HL-60/S4 (cell line): ENCODE measurements around the gene SLC5A10.
"Not testable (repeated sequence)": the region's sequence is repeated elsewhere in the genome, so short reads cannot be mapped to it uniquely, and the experiment has no call there.

Experiments used
- in situ Hi-C: fragments of 300-500 bp; cut with MboI; formaldehyde crosslinking; loops from 2 replicates; pipeline ENCODE4 v1.14.3; 2022; ENCODE audit warnings: low sequenced_read_pairs

SLC5A10 gene

DNA sequence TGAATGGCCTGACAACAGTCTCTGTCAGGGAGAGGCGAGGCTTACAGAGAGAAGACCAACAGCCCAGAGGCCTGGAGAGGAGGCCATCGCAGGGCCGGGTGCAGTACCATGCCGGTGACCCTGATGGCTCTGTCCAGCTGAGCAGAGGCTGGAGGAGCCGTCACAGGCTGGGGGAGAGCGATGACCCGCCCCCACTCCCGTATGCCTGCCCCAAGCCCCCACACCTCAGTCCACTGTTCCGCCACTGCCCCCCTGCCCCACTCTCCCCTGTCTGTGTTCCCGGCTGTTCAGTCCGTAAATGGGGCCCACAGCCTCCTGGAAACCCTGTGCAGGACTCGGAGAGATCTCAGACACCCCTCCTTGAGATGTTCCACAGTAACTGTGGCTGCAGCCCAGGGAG lies 65.4 kb downstream of the SLC5A10 start:
- in situ Hi-C loops, result no loop called here

DNA sequence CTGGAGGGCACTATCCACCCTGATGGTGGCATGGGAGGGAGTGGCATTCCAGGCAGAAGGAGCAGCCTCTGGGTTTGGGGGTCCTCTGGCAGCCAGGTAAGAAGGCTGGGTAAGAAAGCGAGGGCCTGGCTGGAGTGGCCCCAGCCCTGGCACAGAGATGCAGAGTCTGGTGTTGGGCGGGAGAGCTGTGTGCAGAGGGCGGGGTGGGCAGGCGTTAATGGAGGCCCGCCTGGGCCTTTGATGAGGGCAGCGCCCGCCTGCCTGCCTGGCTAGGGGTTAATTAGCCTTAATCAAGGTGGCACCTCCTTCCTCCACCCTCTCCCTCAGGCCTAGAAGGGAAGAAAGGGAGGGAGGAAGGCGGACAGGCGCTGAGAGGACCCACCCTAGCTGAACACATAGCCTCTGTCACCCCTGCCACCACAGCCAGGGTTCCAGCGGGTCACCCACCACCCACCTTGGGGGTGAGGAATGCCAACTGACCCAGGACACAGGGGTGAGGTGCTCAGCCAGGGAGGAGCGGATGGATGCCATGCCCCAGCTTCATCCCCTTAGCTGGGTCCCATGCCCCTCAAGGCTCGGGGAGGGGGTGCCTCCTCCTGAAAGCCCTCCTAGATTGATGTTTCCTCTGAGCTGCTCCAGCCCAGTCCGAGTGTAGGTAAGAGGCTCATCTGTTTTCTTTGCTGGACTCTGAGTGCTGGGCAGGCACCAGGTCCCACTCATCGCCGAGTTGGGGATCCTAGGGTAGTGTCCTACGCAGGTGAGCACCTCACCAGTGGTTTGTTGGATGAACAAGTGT lies 66.0 kb downstream of the SLC5A10 start:
- in situ Hi-C loops, result no loop called here

DNA sequence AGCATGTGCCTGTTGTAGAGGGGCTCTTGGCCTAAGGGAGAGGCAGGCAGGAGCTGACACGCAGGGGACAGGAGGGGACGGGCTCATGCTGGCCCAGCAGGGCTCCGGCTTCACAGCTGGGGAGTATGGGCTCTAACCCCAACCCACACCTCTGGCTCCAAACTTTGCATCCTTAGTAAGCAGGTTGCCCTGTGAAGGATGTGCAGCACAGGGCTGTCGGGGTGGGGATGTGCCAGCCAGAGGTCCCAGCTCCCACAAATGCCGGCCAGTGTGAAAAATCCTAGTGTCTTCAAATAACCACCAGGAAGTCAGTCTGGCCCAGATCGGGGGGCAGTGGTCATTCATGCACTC lies 66.6 kb downstream of the SLC5A10 start:
- in situ Hi-C loops, result no loop called here

DNA sequence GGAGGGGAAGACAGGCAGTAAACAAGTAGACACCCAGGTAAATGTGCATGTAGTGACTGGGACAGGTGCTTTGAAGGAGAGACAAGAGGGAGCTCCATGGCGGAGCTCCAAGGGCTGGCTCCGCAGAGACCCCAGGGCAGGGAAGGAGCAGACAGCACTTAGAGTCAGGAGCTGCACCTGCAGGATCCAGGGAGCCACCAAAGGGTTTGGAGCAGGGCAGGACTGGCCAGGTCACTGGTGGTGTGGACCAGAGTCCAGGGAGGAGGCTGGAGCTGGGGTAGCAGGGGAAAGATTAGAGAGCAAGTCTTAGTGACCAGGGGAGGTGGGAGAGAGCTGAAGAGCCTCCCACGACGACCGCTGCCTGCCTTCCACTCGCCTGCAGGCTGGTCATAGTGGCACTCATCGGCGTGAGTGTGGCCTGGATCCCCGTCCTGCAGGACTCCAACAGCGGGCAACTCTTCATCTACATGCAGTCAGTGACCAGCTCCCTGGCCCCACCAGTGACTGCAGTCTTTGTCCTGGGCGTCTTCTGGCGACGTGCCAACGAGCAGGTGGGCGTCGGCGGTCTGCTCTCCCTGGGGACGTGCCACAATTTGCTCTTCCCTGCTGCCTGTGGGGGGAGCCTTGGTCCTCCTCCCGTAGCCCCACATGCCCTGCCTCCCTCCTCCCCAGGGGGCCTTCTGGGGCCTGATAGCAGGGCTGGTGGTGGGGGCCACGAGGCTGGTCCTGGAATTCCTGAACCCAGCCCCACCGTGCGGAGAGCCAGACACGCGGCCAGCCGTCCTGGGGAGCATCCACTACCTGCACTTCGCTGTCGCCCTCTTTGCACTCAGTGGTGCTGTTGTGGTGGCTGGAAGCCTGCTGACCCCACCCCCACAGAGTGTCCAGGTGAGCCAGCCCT lies 67.3 kb downstream of the SLC5A10 start:
- in situ Hi-C loops, result no loop called here

DNA sequence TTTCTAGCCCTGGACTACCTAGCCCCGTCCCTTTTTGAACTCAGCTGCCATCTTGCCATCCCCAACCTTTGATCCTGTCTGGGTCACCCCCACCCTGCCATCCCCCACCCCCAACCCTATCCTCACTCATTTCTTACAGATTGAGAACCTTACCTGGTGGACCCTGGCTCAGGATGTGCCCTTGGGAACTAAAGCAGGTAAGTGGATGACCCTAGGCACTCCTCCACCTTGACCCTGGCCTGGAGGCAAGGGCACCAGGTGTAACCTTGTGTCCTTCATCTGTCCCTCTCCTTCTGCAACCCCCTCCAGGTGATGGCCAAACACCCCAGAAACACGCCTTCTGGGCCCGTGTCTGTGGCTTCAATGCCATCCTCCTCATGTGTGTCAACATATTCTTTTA lies 68.1 kb downstream of the SLC5A10 start:
- in situ Hi-C loops, result no loop called here

DNA sequence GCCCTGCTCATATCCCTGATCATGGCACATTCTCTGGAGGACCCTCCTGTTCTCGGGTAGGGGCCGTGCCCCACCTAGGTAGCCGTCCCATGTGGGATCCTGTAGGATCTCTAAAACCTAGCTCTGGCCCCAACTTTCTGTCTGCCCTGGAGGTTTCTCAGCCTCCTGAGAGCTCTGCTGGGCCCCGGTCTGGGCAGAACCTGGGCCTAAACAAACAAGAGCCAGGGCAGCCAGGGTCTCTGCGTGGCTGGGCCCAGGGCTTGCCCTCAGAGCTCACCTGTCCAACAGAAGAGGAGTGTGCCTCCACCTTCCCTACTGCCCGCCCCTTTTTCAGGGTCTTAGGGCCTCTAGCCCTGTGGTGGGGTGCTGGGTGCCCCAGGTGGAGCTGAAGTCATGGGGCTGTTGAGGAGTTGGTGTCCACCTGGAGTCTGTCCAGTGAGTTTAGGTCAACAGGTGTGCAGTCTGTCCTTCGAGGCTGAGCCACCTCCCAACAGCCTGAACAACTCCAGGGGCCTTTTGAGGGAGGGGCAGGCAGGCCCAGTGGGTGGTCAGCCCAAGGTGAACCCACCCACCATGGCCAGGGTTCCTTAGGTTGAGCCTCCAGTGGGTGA lies 69.2 kb downstream of the SLC5A10 start:
- in situ Hi-C loops, result not testable (repeated sequence)

DNA sequence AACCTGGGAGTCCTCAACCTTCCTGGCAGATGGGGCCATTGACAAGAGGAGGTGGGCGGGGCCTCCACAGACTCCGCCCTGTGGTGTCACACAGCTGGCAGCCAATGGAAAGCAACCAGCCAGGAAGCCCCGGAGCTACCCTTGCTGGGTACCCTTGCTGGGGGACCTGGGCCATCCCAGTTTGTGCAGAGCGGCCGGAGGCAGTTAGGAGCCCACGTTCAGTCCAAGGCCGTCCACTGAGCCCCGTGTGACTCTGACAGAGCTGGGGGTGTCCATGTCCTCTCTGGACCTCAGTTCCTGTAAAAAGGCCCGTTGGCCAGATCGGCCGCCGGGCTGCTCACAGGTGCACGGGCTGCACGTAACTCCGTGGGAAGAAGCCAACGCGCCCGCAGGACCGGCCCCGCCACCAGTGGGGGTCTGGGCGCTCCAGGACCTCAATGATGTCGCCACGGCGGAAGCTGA lies 69.7 kb downstream of the SLC5A10 start:
- in situ Hi-C loops, result no loop called here

DNA sequence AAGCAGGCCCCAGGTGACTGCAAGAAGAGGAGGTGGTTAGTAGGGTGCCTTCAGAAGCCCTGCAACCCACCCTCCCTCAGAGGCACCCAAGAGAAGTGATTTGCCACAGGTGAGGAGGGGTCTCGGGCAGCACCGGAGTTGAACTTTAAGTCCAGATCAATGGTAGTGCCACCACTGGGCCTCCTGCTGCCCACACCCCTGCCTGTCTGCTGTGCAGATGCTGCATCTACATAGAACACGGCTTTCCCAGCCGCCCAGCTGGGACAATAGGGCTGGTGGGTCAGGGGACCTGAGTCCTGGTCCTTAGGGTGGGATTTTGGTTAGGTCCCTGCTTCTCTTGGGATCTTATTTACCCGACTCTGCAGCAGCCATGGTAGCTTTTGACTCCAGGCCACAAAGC lies 70.2 kb downstream of the SLC5A10 start:
- in situ Hi-C loops, result no loop called here

DNA sequence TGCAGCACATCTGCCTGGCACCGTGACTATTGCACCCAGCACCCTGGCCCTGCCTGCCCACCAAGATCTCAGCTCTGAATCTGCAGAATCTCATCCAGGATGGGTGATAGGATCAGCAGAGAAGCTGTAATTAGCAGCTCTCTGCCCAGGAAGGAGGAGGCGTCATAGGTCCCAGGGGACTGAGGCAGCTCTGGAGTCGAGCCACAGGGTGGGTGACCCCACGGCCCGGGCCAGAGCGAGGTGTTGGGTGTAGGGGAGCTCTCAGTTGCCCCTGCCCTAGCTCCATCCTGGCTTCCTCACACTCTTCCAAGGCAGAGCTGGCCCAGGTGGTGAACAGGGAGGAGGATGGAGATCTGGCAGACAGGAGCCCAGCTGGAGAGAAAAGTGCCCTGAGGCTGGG lies 70.8 kb downstream of the SLC5A10 start:
- in situ Hi-C loops, result no loop called here

DNA sequence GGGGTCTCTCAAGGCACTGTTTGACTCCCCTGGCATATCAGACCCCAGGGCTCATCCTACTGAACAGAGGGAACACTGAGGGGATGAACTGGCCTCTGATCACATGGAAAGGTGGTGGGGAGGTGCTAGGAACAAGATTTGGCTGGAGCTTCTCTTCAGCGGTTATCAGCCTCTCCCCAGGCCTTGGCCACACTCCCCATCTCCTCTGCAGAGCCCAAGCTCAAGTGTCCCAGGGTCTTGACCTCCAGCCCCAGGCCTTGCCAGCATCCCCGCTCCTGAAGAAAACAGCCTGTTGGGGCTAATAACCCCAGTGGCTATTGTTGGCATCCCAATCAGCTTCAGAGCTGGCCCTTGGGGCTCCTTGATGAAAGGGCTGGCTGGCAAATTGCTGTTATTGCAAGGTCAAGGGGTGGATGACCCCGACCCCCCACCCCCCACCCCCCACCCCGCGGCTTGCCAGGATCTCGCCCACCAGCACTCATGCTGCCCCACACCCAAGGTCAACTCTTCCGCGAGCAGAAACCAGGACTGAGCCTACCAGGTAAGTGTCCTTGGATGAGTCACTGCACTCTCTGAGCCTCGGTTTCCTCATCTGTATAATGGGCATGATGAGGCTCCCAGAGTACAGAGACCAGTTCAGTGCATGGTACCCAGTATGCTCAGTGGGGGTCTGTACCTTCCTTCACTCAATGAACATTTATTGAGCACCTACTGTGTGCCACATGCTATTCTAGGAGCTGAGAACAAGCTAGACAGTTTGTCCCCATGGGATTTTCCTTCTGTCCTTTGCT lies 71.4 kb downstream of the SLC5A10 start:
- in situ Hi-C loops, result no loop called here

DNA sequence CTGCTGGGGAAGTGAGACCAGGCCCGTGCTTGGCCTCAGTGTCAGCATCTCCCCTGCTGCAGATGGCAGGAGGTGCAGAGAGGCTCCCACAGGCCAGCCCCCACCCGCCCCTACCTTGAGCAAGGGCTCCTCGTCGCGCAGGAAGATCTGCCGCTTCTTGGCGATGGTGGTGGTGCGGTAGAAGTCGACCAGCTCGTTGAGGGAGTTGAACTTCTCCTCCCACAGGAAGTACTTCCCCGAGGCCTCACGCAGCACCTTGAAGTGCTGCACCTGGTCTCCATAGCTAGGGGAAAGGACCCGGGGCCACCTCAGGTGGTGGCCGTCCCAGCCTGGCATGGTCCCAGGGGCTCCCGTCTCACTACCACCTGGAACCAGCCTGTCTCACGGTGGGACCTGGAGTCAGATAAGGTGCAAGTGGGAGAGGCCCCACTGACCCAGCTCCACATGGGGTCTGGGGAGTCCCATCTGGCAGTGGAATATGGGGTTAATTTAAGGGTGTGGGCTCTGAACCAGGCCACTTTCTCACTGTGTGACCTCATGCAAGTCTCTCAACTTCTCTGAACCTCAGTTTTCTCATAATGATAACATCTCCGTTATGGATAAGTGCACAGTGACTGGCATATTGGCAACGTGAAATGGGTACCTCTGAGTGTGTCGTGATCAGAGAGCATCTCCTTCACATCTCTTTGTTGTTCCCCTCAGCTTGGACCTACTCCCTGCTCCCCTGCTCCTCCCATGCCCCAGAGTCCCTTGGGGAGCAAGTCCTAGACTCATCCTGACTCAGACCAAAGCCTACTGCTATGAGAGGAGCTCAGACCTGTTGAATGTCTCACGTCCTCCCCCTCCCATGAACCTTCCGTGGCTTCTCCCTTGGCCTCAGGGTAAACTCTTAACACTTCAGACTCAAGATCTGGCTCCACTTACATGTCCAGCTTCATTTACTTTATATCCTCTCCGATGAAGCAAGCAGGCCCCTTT lies 72.4 kb downstream of the SLC5A10 start:
- in situ Hi-C loops, result no loop called here

DNA sequence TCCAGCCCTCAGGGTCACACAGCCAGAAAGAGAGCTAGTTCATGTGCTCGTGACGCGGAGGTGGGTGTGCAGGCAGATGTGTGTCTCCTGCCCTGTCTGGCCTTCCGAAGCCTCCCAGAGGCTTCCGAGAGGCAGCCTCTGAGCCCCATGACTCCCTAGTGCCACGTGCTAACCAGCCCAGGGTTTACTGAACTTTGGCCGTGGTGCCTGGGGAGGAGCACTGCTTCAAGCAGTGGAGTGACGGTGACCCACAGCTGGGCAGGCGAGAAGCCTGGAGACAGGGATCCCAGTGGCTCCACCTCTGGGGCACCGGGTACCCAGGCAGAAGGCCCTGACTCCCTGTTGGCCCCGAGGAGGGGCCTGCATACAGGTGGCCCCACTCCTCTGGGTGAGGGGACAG lies 76.7 kb downstream of the SLC5A10 start:
- in situ Hi-C loops, result not testable (repeated sequence)

DNA sequence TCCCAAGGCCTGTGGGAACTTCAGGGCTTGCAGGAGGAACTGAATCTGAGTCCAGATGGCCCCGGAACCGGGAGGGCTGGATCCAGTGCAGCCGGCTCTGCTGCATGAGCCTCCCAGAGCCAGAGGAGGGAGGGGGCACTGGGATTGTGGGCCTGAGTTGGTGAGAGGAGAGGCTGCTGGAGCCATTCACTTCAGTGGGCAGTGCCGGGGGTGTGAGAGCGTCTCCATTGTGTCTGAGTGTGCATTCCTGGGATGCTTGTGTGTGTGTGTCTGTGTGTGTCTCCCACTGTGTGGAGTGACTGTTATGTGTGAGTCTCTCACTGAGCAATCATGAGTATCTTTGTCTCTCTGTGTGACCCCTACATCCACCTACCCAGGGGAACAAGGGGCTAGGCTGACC lies 77.8 kb downstream of the SLC5A10 start:
- in situ Hi-C loops, result not testable (repeated sequence)

DNA sequence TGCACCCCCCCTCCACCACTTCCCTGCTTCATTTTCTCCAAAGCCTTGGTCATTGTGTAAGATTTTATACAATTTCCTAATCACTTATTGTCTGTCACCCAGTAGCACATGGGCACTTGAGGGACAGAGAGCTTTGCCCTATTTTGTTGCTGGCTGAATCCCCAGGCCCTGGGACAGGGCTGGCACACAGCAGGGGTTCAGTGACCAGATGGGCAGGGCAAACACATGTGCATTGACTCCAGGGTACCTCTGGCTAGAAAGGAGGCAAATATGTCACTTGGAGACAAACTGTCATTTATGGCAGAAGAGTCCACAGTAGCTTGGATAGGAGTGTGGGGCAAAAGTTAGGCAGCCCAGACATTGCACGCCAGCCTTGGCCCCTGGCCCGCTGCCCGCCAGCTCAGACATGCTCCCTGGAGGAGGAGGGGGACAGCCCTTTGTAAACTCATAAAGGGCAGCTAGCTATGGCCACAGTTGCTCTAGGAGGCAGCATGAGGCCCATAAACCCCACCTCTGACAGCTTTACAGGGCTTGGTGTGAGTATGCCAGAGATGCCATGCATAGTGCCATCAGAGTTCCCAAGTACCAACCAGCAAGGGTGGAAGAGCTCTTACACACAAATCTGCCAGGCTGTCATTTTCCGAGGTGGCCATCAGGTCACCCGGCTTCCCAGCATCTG lies 78.9 kb downstream of the SLC5A10 start:
- in situ Hi-C loops, result not testable (repeated sequence)

DNA sequence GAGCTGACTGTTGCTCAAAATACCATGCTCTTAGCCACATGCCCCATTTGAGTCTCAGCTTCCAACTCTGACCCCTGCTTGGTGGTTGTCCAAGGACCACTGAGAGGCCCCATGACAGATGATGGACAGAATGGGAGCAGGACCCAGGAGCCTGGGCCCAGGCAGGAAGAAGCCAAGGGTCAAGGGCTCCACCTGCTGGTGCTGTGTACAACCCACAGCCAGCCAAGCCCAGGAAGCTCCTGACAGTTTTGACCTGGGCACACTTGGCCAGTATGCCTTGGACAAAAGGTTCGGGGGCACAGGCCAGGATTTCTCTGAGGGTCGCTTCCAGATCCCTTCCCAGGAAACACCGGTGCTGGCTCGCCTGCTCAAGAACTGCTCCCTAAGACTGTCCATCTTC lies 79.8 kb downstream of the SLC5A10 start:
- in situ Hi-C loops, result not testable (repeated sequence)

DNA sequence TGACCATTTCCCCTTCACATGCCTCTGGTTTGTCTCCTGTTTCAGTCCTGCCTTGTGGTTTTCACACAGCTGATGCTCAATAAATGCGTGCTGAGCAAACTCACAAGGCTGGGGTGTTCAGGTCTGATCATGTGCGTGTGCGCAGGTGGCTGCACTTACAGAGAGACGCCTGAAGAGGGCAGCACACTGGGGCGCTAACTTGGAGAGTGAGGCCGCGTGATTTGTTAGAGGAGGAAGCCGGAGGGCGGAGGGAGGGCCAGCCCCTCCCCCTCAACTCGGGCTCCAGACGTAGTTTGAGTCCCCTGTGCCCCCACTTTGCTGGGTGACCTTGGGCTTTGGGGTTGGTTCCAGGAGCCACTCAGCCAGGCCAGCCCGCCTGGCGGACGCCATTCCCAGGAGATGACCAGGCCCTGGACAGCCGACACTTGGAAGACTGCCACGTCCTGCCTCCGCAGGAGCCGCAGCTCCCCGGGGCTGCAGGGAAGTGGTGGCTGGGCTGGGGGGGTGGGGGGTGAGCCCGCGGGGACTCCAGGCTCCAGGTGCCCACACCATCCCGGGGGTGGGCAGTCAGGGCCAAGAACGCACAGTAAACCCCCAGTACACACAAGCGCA lies 80.5 kb downstream of the SLC5A10 start:
- in situ Hi-C loops, result not testable (repeated sequence)

DNA sequence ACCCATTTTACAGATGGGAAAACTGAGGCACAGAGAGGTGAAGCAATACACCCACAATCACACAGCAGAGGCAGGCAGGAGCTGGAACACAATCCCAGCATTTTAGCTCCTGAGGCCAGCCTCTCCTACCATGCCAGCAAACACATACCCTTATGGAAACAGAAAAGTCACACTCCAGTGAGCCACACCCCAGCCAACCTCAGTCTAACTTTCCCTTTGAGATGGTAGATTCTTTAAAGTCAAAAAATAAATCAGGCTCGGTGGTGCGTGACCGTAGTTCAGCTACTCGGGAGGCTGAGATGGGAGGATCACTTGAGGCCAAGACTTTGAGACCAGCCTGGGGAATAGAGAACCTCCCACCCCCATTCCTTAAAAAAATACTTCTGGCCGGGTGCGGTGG lies 84.2 kb downstream of the SLC5A10 start:
- in situ Hi-C loops, result not testable (repeated sequence)

DNA sequence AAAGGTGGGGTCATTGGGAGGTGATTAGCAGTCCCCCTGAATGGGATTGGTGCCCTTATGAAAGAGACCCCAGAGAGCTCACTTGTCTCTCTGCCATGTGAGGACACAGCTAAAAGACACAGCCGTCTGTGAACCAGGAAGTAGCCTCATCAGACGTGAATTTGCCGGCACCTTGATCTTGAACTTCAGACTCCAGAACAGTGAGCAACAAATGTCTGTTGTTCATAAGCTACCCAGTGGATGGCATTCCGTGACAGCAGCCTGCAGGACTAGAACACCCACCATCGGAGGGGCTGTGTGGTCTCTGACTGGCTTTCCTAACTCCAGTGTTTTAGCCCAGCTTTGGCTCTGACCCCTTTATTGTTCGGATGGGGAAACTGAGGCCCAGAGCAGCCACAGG lies 85.6 kb downstream of the SLC5A10 start:
- in situ Hi-C loops, result not testable (repeated sequence)

DNA sequence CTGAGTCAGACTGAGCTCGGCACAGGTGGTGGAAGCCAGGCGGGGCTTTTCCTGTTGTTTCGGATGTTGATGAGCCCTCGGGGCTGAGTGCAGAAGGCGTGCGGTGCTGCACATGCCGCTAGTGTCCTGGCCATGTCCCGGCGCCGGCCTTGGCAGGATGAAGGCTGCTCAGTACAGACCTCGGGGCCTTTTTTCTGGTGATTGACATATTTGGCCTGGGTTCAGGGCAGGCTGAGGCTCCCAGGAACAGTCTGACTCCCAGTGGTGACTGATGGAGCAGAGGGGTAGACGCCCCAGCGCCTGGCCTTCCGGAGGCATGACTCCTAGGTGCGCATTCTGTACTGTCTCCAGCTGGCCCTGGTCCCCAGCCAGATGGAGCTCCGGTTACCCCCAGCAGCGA lies 86.0 kb downstream of the SLC5A10 start:
- in situ Hi-C loops, result not testable (repeated sequence)
